GM19035 (cell line): Measurements from ENCODE around the gene CABP2.
"Not testable (repeated sequence)": the region's sequence is repeated elsewhere in the genome, so short reads cannot be mapped to it uniquely, and the experiment has no call there.

Experiments used
- ATAC-seq: cut with Tn5 transposase; IDR thresholded peaks from one replicate; pipeline ENCODE4 v1.9.1; 2021; ENCODE audit not compliant: unreplicated experiment

CABP2 gene

DNA sequence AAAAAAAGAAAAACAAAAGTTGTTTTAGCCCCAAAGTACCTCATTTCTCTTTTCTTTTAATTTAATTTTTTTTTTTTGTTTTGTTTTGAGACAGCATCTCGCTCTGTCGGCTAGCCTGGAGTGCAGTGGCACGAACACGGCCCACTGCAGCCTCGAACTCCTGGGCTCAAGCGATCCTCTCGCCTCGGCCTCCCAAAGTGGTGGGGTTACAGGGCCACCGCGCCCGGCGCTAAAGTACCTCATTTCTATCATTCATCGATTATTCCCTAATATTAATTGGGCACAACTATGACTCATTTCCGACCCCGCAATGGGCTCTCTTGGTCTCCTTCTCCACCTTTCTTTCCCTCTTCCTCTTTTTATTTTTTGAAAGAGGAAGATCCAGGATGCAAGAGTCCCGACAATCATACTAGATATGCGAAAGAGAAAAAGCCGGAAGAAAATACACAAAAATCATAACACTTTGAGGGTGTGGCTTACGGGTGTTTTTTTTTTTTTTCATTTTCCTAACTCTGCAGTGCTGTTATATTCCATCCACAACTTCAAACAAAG is 40.9 kb downstream of the CABP2 start:
- peak; percentile 11 for ATAC-seq

DNA sequence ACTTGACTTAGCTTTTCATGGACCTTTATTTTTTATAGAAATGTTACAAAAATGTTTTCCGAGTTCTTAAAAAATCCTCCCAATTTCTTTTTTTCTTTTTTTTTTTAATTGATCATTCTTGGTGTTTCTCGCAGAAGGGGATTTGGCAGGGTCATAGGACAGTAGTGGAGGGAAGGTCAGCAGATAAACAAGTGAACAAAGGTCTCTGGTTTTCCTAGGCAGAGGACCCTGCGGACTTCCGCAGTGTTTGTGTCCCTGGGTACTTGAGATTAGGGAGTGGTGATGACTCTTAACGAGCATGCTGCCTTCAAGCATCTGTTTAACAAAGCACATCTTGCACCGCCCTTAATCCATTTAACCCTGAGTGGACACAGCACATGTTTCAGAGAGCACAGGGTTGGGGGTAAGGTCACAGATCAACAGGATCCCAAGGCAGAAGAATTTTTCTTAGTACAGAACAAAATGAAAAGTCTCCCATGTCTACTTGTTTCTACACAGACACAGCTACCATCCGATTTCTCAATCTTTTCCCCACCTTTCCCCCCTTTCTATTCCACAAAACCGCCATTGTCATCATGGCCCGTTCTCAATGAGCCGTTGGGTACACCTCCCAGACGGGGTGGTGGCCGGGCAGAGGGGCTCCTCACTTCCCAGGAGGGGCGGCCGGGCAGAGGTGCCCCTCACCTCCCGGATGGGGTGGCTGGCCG is 45.7 kb downstream of the CABP2 start:
- ATAC-seq = not testable (repeated sequence)

DNA sequence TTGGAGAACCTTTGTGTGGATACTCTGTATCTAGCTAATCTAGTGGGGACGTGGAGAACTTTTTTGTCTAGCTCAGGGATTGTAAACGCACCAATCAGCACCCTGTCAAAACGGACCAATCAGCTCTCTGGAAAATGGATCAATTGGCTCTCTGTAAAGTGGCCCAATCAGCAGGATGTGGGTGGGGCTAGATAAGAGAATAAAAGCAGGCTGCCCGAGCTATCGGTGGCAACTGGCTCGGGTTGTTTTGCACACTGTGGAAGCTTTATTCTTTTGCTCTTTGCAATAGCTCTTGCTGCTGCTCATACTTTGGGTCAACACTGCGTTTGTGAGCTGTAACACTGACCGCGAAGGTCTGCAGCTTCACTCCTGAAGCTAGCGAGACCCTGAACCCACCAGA is 46.6 kb downstream of the CABP2 start:
- not testable (repeated sequence) for ATAC-seq

DNA sequence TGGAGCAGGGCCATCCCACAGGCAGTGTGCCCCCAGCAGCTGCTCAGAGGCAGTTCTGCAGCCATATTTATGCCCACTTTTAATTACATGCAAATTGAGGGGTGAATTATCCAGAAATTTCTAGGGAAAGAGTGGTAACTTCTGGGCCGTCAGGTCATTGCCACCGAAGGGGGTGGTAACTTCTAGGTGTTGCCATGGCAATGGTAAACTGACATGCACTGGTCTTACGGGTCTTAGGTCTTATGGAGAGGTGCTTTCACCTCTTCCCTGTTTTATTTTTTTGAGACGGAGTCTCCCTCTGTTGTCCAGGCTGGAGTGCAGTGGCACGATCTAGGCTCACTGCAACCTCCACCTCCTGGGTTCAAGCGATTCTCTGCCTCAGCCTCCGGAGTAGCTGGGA is 50.4 kb downstream of the CABP2 start:
- ATAC-seq = no peak

DNA sequence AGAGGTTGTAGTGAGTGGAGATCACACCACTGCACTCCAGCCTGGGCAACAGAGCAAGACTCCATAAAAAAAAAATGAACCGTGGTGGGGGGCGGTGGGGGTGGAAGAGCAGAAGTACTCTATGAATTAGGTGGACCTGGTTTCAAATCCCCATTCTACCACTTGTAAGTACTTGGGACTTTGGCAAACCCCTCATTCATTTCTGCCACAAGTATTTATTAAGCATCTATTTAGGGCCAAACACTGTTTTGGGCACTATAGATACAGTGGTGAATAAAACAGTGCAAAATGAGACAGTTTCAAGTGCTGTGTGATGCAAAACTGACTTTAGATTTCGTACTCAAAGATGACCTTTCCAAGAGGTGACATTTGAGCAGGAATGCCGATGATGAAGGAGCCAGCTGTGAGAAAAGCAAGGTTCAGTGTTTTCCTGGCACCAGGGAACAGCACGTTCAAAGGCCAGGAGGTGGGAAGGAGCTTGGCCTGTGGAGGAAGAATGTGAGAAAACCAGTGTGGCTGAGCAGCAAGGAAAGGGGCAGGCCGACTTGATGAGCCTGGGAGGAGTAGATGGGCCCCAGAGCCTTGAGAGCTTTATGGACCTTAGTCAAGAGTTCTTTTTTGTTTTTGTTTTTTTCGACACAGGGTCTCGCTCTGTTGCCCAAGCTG is 52.8 kb downstream of the CABP2 start:
- ATAC-seq = no peak

DNA sequence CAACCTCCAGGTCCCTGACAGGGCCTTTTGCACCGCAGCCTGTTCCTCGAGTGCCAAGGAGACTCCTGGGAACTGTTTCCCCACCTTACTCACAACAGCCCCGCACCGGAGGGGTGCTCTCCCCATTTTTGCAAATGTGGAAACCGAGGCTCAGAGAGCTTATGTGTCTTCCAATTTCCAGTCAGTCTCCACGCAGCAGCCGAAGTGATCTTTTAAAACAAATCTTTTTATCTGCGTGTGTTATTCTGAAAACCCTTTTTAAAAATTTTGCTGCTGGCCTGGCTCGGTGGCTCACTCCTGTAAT is 53.8 kb downstream of the CABP2 start:
- no peak for ATAC-seq
